ENCODE measurements around the gene MYO1E. TPM values are rescaled to one million over a fixed set of nuclear protein-coding genes. Genes with fewer than 3 reads are reported as not detected.

MYO1E gene
- total RNA-seq, 1 experiment from 2014 or later = 16.9 TPM

GRCh38 chr15:59221511-59222505 lies 150.9 kb downstream of the MYO1E start:
- no peak for DNase-seq (ENCODE audit: low spot score)
- in situ Hi-C loops (cut with HindIII; ENCODE audit: low sequenced_read_pairs) = no loop called here

- in situ Hi-C loops (cut with HindIII; ENCODE audit: low sequenced_read_pairs) = no loop called here
- no peak for DNase-seq (ENCODE audit: low spot score)
These were observed 154.0 kb downstream of the MYO1E start for GRCh38 chr15:59218710-59219109.

DNA sequence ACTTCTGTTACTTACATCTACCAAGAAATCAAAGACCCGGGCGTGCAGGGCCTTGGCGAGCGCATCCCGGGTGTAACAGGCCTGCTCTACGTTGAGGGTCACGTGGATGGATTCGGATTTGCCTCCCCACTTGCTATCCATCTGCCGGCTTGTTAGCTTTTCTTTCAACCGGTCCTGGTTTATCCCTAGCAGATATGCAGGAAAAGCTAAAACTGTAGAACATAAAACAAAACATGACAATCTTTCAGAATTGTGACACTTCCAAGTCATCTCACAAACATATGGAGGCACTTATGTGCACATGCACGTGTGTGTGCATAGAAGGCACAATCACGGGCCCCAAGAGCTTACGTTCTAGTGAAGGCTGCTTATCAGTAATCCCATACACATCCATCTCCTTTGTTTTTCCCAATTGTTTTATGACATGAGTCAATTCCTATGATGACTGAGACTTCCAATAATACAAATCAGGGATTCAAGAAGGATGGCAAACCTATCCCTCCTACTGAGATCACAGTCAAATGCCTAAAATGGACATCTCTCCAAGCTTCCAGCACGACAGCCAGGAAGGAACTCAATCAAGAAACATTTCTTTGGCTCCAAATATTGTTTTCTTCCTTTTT lies 154.7 kb downstream of the MYO1E start:
- DNase-seq (ENCODE audit: low spot score) = no peak
- in situ Hi-C loops (cut with HindIII; ENCODE audit: low sequenced_read_pairs) = no loop called here

- no peak for DNase-seq (ENCODE audit: low spot score)
- in situ Hi-C loops (cut with HindIII; ENCODE audit: low sequenced_read_pairs) = no loop called here
These were observed 155.8 kb downstream of the MYO1E start for GRCh38 chr15:59216911-59217310.

DNA sequence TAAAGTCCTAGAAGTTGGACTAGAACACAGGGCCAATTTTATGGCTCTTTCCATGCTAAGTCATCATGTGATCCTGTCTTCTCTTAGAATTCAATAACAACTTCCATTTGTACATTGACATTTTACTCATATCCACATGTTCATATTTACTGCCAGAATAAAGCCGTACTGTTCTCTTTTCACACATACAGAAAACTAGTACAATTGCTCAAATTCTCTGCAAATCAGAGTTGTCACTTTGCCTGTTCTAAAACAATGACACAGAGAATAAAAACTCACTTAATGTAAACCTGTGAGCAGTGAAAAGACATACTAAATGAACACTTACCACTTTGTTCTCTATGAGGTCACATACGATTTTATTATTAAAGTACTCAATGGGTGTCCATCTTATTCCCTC lies 162.5 kb downstream of the MYO1E start:
- no peak for DNase-seq (ENCODE audit: low spot score)
- in situ Hi-C loops (cut with HindIII; ENCODE audit: low sequenced_read_pairs) = no loop called here

GRCh38 chr15:59208613-59209249 lies 163.9 kb downstream of the MYO1E start:
- in situ Hi-C loops (cut with HindIII; ENCODE audit: low sequenced_read_pairs) = no loop called here
- DNase-seq (ENCODE audit: low spot score) = no peak

GRCh38 chr15:59206623-59207183 lies 166.0 kb downstream of the MYO1E start, which contains the start of gene LDHAL6B:
Gene LDHAL6B (plus strand): TSS chr15:59206843. CDS start chr15:59206941, 98 bp downstream.
- no peak for DNase-seq (ENCODE audit: low spot score)

DNA sequence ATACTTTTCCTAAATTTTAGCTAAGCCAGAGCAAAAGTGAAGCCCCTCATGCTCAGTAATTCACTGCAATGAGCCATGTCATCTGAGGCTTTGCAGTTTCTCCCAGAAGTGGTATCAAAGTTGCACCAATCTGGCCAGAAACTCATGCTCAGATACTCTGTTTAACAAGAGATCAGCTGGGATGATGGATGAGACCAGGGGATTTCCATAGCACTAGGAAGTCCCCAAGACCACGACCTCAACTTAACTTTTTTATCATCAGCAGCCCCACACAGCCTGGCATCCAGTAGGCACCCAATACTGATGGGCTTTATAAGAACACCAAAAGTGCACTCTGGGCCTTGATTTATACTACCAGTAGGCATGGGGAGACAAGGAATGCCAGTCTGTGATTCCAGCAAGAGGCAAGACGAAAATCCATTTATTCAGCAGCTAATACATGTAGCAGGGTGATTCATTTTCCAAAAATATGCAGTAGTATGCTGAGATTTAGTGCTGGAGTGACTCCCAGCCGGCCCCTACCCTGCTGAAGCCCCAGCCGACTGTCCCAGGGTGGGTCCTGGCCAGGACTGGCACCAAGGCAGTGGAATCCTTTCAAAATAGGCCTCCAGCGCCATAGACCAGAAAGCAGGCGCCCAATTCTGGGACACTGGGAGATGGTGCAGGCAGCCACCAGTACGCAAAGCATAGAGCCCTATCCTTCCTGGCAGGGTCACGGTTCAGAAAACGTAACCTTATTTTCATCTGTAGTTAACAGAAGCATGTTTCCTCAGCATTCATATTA lies 166.6 kb downstream of the MYO1E start:
- in situ Hi-C loops (cut with HindIII; ENCODE audit: low sequenced_read_pairs) = no loop called here
- no peak for DNase-seq (ENCODE audit: low spot score)

More at GRCh38 chr15:59206623-59207183, 166.0 kb downstream of the MYO1E start, which contains the start of gene LDHAL6B:
- in situ Hi-C loops (cut with HindIII; ENCODE audit: low sequenced_read_pairs) = no loop called here

- DNase-seq (ENCODE audit: low spot score) = no peak
- in situ Hi-C loops (cut with HindIII; ENCODE audit: low sequenced_read_pairs) = no loop called here
These were observed 169.0 kb downstream of the MYO1E start for GRCh38 chr15:59203657-59204056.

DNA sequence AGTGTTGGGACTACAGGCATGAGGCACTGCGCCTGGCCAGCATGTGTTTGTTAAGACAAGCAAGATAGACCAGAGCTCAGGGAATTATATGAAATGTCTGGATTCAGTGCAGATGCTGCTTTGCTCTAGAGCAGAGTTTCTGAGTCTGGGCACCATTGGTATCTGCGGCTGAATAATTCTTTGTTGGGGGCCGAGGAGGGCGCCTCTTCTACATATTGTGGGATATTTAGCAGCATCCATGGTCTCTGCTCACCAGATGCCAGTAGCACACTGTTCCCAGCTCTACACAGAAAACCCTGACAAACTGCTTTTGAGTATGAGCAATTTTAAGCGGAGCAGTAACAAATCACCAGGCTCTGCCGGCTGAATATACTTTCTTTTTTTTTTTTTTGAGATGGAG lies 169.7 kb downstream of the MYO1E start:
- in situ Hi-C loops (cut with HindIII; ENCODE audit: low sequenced_read_pairs) = no loop called here
- no peak for DNase-seq (ENCODE audit: low spot score)

- DNase-seq (ENCODE audit: low spot score) = no peak
- in situ Hi-C loops (cut with HindIII; ENCODE audit: low sequenced_read_pairs) = no loop called here
These were observed 172.1 kb downstream of the MYO1E start for GRCh38 chr15:59200560-59200959.

- in situ Hi-C loops (cut with HindIII; ENCODE audit: low sequenced_read_pairs) = no loop called here
- DNase-seq (ENCODE audit: low spot score) = no peak
These were observed 172.8 kb downstream of the MYO1E start for GRCh38 chr15:59199626-59200465.

GRCh38 chr15:59197454-59197853 lies 175.2 kb downstream of the MYO1E start:
- in situ Hi-C loops (cut with HindIII; ENCODE audit: low sequenced_read_pairs) = no loop called here
- DNase-seq (ENCODE audit: low spot score) = no peak

- in situ Hi-C loops (cut with HindIII; ENCODE audit: low sequenced_read_pairs) = no loop called here
- no peak for DNase-seq (ENCODE audit: low spot score)
These were observed 176.3 kb downstream of the MYO1E start for GRCh38 chr15:59196416-59196815.

DNA sequence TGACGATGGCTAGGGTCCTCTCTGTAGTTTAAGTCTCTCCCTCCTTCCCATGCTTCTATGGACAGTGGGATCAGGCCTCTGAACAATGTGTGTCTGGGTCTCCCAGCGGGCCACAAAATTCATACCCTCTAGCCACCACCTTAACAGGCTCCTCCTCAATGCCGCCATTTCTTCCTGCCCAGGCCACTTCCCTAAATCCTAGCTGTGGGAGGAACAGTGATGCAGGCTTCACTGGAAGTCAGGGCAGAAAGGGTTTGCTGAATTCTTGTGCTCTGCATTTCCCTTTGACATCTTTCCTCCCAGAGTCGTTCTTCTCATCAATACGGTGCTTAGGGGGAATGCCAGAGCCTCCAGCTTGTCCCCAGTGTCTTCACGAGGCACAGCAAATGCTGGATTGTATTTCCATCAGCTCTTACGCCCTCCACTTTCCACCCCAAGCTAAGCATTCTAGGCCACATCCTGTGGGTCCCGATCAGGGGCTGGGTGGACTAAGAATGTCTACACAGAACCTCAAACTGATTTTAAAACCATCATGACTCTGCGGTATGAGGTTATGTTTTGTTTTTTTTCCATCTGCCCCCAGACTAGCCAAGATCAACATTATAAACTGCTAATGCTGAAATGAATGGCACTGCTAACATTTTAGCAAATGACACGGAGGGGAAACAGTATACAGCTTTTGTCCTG lies 177.9 kb downstream of the MYO1E start:
- in situ Hi-C loops (cut with HindIII; ENCODE audit: low sequenced_read_pairs) = no loop called here
- no peak for DNase-seq (ENCODE audit: low spot score)

DNA sequence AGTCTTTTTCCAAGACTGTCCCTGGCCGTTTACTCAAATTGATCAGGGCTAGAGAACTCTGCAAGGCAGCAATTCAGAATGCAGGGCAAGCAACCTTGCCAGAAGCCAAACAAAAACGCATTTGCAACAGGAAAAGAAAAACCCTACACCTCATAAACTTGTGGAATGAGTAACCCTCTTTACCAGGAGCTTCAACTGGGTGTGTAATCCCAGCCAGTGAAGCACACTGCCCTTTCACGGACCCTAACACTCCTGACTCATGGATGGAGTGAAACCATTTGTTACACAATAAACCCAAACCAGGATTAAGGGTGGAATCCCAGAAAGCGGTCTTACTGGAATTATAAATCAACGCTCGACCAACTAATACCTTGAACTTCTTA lies 180.8 kb downstream of the MYO1E start:
- no peak for DNase-seq (ENCODE audit: low spot score)

GRCh38 chr15:59190291-59190690 lies 182.4 kb downstream of the MYO1E start:
- no peak for DNase-seq (ENCODE audit: low spot score)
- in situ Hi-C loops (cut with HindIII; ENCODE audit: low sequenced_read_pairs) = no loop called here

More for the DNA sequence above, 180.8 kb downstream of the MYO1E start:
- in situ Hi-C loops (cut with HindIII; ENCODE audit: low sequenced_read_pairs) = no loop called here
